ENCODE results near the gene ALCAM.
"Not testable (repeated sequence)": the region's sequence is repeated elsewhere in the genome, so short reads cannot be mapped to it uniquely, and the experiment has no call there.

ALCAM gene

DNA sequence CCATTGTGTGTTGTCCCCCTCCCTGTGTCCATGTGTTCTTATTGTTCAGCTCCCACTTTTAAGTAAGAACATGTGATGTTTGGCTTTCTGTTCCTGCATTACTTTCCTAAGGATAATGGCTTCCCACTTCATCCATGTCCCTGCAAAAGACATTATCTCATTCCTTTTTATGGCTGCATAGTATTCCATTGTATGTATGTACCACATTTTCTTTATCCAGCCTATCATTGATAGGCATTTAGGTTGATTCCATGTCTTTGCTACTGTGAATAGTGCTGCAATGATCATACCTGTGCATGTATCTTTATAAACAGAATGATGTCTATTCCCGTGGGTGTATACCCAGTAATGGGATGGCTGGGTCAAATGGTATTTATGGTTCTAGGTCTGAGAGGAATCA, 23.1 kb downstream of the ALCAM start:
- not testable (repeated sequence) for DNase-seq (ENCODE audit: low spot score)

DNA sequence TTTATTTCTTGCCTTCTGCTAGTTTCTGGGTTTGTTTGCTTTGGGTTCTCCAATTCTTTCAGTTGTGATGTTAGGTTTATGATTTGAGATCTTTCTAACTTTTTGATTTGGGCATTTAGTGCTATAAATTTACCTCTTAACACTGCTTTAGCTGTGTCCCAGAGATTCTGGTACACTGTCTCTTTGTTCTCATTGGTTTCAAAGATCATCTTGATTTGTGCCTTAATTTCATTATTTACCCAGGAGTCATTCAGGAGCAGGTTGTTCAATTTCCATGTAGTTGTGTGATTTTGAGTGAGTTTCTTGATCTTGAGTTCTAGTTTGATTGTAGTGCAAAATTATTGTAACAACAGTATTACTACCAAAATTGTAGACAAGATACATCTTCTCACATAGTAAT, 25.9 kb downstream of the ALCAM start:
- not testable (repeated sequence) for DNase-seq (ENCODE audit: low spot score)

DNA sequence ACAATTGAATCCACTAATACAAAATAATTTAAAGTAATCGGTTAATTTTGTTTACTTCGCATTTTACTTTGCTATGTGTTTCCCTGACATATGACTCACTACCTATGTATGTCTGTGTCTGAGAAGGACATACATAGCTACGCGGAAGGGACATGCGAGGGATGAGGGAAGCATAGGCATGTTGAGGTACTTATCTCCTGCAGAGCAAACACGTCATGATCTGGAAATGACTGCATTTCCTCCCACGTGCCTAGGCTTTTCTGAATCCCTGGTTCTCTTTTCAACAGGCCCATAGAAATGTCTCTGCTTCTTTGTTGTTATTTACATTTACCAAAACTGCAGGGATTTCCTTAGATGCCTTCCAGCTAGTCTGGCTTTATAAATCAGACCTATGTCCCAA, 27.5 kb downstream of the ALCAM start:
- DNase-seq (ENCODE audit: low spot score): no peak

DNA sequence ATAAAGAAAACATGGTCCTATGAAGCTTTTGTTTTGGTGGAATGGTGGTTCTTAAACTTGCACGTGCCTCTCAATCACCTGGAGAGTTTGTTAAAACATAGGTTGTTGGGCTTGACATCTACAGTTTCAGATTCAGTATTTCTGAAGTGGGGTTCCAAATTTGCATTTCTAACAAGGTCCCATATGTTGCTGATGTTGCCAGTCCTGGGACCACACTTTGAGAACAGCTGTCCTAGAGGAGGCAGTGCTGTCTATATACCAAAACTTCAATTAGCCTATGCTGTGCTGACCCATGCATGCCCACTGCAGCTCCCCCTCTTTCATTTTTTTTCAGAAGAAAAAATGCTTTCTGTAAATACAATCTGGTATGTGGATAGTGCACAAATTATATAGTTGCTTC, 31.3 kb downstream of the ALCAM start:
- no peak for DNase-seq (ENCODE audit: low spot score)

DNA sequence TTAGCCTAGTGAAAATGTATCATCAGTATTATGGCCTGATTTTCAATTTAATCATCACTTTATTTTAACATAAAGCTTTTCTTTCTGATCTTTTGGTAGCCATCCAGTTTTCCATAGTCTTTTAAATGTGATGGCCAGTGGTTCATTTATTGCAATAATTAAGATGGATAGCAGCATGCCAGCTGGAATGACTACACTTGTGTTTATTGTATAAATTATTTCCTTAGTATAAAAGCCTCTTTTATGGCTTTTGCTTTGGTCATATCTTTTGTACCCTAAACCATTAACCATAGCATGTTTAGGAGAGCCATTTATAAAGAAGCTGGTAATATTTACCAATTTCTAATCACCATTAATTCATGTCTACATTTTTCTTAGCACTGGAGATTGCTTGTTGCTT, 31.7 kb downstream of the ALCAM start:
- DNase-seq (ENCODE audit: low spot score): no peak

DNA sequence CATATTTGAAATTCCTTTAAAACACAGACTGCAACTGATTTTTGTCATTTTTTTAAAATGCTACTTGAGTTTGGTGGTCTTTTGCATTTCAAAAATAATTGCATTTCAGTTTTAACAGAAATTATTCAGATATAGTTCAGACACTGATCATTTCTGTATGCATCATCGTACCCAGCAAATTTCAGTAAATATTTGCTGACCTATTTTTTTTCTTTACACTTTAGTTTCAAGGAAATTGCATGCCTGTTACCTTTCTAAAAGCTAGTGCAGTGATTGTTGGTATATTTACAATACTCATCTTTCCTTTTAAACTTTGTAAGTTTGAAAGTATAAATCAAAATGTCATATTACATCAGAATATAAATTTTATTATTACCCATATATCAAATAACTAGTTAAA, 32.4 kb downstream of the ALCAM start:
- no peak for DNase-seq (ENCODE audit: low spot score)

DNA sequence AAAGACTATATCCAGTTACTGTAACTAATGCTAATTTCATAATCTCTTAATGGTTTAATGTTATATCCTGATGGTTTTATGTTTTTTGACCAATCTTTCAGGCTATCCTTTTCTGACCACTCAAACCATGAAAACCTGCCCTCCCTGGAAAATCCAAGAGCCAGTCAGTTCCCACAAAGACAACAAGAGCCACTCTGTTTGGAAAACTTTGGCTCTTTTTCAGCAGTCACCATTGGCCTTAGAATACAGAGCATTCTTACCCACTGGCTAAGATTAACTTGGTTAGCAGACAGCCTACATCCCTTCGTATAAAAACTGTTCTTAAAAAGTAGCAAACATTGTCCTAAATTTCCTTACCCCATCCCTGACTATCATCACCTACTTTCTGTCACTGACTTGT, 32.9 kb downstream of the ALCAM start:
- peak; percentile 84 for DNase-seq (ENCODE audit: low spot score)

DNA sequence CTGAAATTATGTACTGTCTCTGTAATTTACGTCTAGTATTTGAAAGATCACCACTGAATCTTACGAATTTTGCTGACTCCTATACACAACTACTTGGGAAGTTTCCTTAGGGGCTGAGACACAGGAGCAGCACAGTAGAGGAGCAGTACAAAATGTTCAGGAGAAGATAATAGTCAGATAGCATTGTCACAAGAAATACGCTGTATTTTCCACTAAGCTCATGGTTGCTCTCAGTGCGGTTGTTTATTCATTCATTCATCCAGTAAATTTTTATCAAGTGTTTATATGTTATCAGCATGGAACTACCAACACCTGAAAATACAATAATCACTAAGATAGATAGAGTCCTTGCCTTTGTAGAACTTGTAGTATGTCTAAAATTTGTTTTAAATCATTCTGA, 34.5 kb downstream of the ALCAM start:
- DNase-seq (ENCODE audit: low spot score): no peak

DNA sequence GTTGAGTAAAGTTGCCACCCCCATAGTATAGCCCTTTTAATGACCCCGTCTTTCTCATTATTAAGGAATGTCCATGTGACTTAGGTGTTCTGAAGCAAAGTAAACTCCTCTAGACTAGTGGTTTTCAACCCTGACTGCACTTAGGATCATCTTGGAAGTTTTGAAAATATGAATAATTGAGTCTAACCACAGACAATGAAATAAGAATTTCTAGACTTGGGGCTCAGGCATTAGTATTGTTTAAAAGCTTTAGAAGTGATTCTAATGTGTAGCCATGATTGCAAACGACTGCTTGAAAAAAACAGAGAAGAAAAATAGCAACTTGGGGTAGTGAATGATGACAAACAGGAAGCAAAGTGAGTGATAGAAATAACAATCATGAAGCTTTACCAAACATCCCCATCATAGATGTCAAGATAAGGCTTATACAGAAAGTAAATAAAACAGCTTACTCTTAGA, 35.0 kb downstream of the ALCAM start:
- DNase-seq (ENCODE audit: low spot score): no peak

DNA sequence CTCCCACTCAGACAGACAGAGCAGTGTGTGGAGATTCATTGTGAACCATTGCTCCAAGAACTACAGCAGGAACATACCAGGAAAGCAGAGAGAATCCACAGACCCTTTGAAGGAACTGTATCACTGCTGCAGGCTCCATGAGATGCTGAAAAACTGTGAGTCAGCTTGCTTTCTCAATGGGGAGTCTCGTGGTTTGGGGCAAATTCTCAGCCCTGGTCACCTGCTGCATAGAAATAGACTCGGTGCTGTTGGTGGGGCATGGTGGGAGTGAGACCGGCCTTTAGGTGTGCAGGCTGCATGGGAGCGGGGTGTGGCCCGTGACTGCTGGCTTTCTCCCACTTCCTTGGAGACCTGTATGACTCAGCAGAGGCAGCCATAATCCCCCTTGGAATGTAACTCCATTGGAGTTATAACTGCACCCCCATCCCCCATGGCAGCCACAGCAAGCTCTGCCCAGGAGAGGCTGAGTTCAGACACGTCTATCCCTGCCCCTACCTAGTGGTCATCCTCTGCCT, 35.6 kb downstream of the ALCAM start:
- DNase-seq (ENCODE audit: low spot score): no peak

DNA sequence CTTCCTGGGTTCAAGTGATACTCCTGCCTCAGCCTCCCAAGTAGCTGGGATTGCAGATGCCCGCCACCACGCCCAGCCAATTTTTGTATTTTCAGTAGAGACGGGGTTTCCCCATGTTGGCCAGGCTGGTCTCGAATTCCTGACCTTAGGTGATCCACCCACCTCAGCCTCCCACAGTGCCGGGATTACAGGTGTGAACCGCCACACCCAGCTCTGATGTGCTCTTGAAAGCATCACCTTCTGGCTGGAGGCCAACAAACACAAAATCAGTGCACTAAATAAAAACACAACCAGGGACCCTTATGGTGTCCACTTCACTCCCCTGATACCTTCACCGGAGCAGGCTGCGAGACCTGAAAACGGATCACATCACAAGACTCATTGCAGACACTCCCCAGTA, 36.3 kb downstream of the ALCAM start:
- DNase-seq (ENCODE audit: low spot score): not testable (repeated sequence)

DNA sequence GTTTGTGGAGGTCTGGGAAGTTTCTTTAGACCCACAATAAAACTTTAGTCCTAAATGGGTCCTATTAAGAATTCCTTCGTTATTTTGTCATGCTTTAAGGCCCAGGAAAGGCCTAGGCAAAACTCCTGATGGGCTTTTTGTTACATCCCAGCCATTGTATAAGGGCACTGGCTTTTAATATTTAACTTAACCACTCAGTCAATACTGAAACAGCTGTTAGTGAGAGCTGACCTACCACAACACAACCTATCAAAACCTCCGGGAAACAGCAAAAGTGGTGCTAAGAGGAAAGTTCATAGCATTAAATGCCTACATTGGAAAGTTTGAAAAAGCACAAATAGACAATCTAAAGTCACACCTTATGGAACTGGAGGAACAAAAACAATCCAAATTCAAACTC, 39.6 kb downstream of the ALCAM start:
- no peak for DNase-seq (ENCODE audit: low spot score)

DNA sequence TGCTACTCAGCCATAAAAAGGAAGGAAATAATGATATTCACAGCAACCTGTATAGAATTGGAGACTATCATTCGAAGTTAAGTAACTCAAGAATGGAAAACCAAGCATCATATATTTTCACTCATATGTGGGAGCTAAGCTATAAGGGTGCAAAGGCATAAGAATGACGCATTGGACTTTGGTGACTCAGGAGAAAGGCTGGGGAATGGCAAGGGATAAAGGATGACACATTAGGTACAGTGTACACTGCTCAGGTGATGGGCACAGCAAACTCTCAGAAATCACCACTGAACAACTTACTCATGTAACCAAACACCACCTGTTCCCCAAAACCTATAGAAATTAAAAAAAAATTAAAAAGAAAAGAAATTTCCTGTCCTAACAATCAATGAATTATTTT, 42.7 kb downstream of the ALCAM start:
- DNase-seq (ENCODE audit: low spot score): no peak

DNA sequence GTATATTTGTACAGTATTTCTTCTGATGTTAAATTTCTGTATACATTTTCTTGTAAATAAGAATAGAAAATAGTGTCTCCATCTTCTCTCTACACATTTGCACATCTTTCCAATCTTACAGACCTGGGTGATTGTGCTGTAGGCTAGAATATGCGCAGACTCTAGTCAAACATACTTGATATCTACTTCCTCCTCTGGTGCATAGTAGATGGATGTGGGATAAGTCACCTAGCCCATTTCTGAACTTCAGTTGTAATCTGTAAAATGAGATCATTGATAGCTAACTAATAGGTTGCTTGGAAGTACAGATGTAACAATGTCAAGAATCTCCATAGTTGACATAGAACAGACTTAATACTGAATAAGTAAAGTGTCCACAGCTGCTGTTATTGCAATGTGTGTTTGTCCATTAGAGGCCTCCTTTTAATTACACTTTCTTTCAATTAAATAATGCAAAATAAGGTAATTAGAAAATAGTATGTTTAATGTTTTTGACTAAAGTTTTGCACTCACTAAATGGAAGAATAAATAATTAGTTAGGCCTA, 46.7 kb downstream of the ALCAM start:
- DNase-seq (ENCODE audit: low spot score): no peak

DNA sequence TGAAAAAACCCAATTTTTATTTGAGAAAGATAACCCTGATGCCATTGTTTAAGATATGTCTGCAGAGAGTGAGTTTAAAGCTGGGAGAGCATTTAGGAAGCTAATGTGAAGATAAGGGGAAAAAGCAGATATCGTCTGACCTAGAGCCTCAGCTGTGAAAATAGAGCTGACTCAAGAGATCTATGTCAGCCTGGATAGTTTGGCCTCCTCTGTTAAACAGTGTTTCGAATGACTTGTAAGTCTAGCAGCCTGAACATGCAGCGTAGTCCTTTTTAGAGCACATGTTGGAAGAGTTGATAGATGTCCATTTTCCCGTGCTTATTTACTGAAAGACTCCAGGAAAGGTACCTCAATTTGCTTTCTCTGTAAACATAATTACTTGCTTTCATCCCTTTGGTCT, 48.1 kb downstream of the ALCAM start:
- no peak for DNase-seq (ENCODE audit: low spot score)

DNA sequence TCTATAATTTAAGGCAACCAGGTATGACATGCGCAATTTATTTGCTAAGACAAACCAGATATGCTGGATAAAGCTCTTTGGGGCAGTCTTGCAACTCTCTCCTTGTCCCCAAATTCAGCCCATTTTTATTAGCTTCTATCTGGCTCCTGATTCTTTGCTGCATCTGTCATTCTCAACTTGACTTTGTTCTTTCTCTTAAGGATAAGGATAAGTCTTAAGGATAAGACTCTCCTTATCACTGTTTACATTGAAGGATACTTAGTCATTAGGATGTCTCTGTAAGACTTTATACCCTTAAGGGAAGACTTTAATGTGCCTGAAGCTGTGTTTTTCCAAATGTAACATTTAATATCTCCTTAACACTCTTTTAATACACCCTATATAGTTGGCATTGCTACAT, 49.2 kb downstream of the ALCAM start:
- DNase-seq (ENCODE audit: low spot score): no peak

DNA sequence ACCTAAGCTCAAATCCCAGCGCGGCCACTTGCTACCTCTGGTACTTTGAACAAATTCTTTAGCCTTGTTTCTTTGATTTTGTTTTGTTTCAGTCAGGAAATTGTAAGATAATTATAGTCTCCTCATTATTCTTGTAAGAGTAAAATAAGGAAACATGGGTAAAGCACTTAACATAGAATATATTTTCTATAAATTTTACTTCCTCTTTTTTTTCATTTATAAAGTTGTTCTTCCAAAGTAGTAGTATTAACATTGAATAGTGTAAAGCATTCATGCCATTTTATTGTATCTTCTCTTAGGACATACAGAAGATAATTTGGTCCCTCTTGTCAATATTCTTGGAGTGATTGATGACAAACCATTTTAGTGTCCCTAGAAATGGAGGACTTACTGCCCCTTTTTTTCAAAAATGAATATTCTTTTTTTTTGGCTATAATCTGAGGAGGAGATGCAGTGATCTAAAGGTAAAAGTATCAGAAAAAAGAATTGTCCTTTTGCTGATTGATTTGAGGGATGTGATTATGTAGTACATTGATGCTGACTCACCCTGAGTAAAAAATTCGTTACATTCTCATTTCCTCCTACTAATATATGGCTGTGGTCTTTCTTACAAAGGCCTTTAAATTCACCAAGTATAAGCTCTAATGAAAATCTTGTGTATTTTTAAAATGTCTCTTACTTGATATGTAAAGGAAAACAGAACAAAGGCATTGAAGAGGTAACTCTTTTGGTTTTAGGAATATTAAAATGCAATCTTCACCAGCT, 51.0 kb downstream of the ALCAM start:
- no peak for DNase-seq (ENCODE audit: low spot score)

DNA sequence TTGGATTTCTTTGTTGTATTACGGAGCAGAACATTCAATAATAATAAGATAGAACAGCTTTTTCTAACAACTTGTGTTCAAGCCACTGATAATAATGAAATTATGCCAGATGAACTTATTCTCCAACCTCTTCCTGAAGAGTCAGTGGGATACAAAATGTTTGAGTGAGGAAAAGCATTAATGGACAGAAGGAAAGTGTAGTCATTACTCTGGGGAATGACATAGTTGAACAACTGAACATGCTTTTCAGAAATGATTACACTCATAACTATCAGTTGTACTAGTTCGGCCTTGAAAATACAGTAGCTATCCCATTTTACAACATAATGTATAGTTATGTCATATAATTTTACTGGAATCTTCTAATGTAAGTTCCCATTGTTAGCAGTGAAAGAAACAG, 55.9 kb downstream of the ALCAM start:
- no peak for DNase-seq (ENCODE audit: low spot score)

DNA sequence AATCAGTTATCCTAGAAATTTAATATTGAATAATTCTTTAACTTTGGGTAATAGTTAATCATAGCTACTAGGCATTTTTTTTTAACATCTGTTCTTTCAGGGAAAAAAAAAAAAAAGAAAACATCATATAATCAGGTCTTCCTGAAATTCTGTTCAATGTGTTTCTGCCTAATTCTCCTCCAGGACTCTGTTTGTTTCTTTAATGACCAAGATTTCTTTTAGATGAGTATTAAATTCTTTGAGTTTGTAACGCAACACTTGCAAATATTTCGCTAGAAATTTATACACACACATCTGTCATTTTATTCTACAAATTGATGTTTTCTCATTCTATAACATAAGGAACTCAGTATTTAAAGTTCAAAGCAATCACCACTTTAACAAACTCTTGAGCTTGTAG, 56.7 kb downstream of the ALCAM start:
- DNase-seq (ENCODE audit: low spot score): no peak

DNA sequence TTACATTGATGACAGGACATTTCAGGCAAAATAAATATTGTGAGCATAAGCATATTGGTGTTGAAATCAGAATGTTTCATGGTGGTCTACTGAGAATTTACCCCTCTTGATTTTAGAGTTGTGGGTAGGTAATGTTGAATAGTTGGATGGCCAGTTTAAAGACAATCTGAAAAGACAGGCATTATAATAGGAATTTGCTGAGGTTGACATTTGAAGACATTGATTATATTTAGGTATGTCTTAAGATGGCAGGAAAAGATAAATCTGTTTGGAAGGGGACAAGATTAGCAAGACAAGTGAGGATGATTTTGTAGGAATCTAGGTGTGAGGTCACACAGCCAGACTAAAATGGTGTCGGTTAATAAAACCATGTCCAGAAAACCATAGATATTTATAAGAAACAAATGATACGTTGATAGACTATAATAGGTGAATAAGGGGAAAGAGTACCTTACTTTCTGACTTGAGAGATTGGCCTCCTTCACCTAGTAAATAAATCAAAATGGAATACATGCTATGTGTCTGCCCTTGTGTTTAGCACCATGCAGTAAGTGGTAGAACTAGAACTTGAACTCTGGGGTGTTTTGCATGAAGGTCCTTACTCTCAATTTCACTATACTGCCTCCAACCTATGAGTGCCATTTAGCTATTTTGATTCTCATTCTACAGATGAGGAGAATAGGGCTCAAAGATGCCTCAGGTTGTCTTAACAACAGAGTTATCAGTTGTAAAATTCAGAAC, 57.9 kb downstream of the ALCAM start:
- no peak for DNase-seq (ENCODE audit: low spot score)

DNA sequence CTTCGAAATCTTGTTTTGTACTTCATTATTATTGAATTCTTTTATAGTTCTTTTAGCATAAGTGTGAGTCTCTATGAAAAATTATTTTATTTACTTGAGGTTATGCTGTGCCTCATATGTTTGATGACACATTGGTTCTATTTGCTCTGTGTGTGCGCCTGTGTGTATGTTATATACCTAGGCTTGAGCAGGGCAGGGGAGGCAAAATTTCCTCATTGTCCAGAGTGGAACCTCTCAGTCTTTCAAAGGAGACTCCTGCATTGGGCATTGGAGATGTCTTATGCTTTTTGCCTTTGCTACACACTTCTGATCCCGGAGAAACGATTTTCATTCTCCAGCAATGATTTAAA, 58.4 kb downstream of the ALCAM start:
- no peak for DNase-seq (ENCODE audit: low spot score)

DNA sequence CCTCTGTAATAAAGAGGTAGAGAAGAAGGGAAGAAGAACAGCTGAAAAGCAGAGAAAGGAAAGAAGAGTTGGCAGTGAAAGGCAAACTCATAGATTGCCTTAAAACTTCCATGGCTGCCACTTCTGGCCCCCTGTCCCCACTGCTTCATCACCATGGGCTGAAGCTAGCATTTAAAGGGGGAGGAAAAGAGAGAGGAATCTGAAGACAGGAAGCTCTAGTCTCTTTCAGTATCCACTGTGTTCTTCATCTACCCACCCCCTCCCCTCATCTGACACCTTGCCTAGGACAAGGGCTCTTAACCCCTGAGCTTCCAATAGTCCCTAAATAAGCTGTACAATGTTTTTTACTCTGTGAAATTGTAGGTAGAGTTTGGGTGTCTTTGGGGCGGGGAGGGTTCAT, 60.6 kb downstream of the ALCAM start:
- no peak for DNase-seq (ENCODE audit: low spot score)

DNA sequence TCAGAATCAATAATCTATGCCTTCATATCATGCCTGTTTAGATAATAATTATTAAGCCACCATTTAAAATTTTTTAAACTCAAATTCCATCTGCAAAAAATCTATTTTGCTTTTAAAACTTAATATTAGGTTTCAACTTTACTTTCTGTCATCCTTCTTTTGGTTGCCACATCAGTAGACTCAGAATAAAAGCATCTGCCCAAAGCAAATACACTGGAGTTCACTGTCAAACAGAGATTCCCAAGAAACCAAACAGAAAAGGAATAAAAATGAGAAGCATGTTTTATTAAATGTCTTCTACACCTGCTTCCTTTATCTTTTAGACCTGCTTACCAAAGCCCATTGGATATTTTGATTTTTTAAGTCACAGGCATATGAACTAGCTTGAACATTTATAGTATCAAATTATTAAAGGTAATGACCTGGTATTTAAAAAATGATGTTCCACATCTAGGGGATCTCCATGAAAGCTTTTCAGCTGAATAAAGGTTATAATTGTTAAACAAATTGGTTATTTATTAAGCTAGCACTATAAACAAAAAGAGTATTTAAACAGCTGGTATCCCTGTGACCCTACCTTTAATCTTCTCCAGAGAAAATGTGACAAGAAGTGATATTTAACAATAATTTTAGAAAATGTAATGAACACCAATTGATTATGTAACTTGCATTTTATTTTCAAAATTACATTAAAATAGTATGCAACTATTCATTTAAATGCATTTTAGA, 62.5 kb downstream of the ALCAM start:
- DNase-seq (ENCODE audit: low spot score): no peak
